Airway epithelial cell (primary cell): ENCODE data around the gene GOLT1B. TPM values are rescaled to one million over a fixed set of nuclear protein-coding genes. Genes with fewer than 3 reads are reported as not detected.

Experiments used
- total RNA-seq: library from RNA; depleted of rRNA; stranded (reverse); fragments of >200 nt; gene quantifications from 2 replicates; pipeline ENCODE4 v1.2.3, GENCODE V29; 2015

Gene GOLT1B
- 19.9 and 24.5 TPM in 2 replicates for total RNA-seq

DNA sequence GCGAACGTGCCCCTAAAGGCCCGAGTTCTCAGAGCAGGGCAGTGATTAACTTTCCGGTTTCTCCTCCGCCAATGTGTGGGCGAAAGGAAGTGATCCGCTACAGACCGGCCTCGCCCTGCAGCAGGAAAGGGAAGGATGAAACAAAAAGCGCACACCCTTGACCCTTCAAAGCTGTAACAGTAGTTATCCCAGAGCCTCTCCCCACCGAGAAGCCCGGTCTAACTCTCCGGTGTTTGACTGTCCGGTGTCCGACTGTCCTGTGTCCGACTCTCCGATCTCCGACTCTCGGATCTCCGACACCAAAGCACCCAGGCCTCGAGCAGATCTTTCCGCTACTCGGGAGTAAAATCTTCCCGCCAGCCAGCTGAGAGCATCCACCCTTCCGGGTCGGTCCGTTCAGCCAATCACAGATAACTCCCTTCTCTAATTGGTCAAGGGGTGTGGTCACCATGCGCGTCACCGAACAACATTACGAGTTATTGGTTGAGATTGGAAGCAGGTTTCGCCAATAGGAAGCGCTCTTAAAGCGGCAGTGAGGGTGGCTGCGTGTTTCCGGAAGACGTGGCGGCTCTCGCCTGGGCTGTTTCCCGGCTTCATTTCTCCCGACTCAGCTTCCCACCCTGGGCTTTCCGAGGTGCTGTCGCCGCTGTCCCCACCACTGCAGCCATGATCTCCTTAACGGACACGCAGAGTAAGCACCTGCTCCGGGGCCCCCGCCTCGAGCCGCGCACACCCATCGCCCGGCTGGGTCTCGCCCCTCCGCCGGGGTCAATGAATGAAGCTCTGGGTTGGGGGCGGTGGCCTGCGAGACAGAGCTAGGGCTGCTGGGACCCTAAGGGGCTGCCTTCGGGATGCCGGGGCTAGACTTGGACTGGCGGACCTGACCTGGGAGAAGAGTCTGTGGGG is at the start of gene GOLT1B, which contains the start of gene RECQL:
GOLT1B (plus strand) TSS at position 532 of the 906 bp plus-strand sequence; CDS start at position 667, 135 bp downstream.
RECQL (minus strand) TSS at position 378 of the 906 bp plus-strand sequence. CDS start 2,065 bp downstream, outside the sequence.

DNA sequence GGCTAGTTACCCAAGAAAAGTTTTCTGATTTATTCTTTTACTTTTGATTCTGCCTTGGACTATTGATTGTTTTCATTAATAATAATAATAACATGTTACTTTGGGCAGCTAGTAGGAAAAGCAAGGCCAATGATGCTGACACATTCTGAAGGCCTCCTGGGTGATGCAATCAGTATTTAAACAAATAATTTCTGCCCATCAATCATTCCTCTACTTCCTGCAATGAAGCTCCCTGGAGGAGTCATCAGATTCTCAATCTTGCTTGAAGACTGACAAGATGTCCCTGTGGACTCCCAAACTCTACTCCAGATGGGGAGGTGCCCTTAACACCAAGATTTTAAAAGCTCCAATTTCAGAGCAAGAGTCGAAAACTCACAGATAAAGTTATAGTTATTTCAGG is 24.5 kb downstream of the GOLT1B start, which contains the start of gene SPX:
SPX (plus strand) TSS at position 244 of the 400 bp plus-strand sequence. CDS start 177 bp downstream, outside the sequence.

Other genes with a start within 250 kb of the GOLT1B start
- gene SLCO1A2, start 166.9 kb upstream of the GOLT1B start, total RNA-seq, result not detected in 2 replicates
- gene IAPP, start 128.9 kb upstream of the GOLT1B start, total RNA-seq, result not detected in 2 replicates
- gene PYROXD1, start 64.1 kb upstream of the GOLT1B start, total RNA-seq, result 9.9 and 11.6 TPM in 2 replicates
- gene RECQL, start 154 bp upstream of the GOLT1B start, total RNA-seq, result 35.3 and 38.1 TPM in 2 replicates
- 2.0 and 8.3 TPM in 2 replicates for gene SPX, start 24.5 kb downstream of the GOLT1B start, total RNA-seq
- gene GYS2, start 103.1 kb downstream of the GOLT1B start, total RNA-seq, result not detected in 2 replicates
- gene LDHB, start 156.1 kb downstream of the GOLT1B start, total RNA-seq, result 851 and 1,027 TPM in 2 replicates